ENCODE measurements around the gene EXD3. TPM values are rescaled to one million over a fixed set of nuclear protein-coding genes. Genes with fewer than 3 reads are reported as not detected.

EXD3 gene
- total and polyA plus RNA-seq, 2 of the 13 experiments (the other 11 are each of a cell fraction or from before 2014, with no cell fraction given): 2.7 to 4.8 TPM

- TF ChIP-seq, protein P1, sequence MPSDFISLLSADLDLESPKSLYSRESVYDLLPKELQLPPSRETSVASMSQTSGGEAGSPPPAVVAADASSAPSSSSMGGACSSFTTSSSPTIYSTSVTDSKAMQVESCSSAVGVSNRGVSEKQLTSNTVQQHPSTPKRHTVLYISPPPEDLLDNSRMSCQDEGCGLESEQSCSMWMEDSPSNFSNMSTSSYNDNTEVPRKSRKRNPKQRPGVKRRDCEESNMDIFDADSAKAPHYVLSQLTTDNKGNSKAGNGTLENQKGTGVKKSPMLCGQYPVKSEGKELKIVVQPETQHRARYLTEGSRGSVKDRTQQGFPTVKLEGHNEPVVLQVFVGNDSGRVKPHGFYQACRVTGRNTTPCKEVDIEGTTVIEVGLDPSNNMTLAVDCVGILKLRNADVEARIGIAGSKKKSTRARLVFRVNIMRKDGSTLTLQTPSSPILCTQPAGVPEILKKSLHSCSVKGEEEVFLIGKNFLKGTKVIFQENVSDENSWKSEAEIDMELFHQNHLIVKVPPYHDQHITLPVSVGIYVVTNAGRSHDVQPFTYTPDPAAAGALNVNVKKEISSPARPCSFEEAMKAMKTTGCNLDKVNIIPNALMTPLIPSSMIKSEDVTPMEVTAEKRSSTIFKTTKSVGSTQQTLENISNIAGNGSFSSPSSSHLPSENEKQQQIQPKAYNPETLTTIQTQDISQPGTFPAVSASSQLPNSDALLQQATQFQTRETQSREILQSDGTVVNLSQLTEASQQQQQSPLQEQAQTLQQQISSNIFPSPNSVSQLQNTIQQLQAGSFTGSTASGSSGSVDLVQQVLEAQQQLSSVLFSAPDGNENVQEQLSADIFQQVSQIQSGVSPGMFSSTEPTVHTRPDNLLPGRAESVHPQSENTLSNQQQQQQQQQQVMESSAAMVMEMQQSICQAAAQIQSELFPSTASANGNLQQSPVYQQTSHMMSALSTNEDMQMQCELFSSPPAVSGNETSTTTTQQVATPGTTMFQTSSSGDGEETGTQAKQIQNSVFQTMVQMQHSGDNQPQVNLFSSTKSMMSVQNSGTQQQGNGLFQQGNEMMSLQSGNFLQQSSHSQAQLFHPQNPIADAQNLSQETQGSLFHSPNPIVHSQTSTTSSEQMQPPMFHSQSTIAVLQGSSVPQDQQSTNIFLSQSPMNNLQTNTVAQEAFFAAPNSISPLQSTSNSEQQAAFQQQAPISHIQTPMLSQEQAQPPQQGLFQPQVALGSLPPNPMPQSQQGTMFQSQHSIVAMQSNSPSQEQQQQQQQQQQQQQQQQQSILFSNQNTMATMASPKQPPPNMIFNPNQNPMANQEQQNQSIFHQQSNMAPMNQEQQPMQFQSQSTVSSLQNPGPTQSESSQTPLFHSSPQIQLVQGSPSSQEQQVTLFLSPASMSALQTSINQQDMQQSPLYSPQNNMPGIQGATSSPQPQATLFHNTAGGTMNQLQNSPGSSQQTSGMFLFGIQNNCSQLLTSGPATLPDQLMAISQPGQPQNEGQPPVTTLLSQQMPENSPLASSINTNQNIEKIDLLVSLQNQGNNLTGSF (CRISPR knock-in tag; IDR thresholded peaks at IDR 0.05): no peak
- TF ChIP-seq ZNF18 (CRISPR knock-in tag; IDR thresholded peaks at IDR 0.05; ENCODE audit: insufficient replicate concordance) (no peak), MNT (IDR thresholded peaks at IDR 0.05) (peak; percentile 27; the same call in 1 of the 2 replicates), RAD51 (IDR thresholded peaks at IDR 0.05; ENCODE audit: borderline replicate concordance) (no peak), HDAC1 (CRISPR knock-in tag; IDR thresholded peaks at IDR 0.05) (peak; percentile 86), SMARCE1 (IDR thresholded peaks at IDR 0.05; ENCODE audit: borderline replicate concordance) (no peak), TAF1 (CRISPR knock-in tag; IDR thresholded peaks at IDR 0.05) (peak; percentile 28; the same call in 1 of the 2 replicates), FOXC1 (CRISPR knock-in tag; IDR thresholded peaks at IDR 0.05; ENCODE audit: borderline replicate concordance) (peak; percentile 80; the same call in 1 of the 2 replicates), ZNF607 (CRISPR knock-in tag; IDR thresholded peaks at IDR 0.05; ENCODE audit: borderline replicate concordance) (peak; percentile 63; the same call in 1 of the 2 replicates), ZNF232 (CRISPR knock-in tag; IDR thresholded peaks at IDR 0.05; ENCODE audit: borderline replicate concordance) (no peak), CBX1 (IDR thresholded peaks at IDR 0.05; ENCODE audit: low read depth) (peak; percentile 49), SRSF4 (IDR thresholded peaks at IDR 0.05; ENCODE audit: low read depth, low read length, poor library complexity, severe bottlenecking) (no peak), NFIC (IDR thresholded peaks at IDR 0.05; ENCODE audit: low read length) (no peak), SRY (CRISPR knock-in tag; IDR thresholded peaks at IDR 0.05) (no peak)
- TF ChIP-seq, protein P2, sequence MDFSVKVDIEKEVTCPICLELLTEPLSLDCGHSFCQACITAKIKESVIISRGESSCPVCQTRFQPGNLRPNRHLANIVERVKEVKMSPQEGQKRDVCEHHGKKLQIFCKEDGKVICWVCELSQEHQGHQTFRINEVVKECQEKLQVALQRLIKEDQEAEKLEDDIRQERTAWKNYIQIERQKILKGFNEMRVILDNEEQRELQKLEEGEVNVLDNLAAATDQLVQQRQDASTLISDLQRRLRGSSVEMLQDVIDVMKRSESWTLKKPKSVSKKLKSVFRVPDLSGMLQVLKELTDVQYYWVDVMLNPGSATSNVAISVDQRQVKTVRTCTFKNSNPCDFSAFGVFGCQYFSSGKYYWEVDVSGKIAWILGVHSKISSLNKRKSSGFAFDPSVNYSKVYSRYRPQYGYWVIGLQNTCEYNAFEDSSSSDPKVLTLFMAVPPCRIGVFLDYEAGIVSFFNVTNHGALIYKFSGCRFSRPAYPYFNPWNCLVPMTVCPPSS (IDR thresholded peaks at IDR 0.05): no peak
These were observed 18.4 kb upstream of the EXD3 start, which contains the start of gene ENTPD8 (continued) for GRCh38 chr9:137441289-137441934.
